Limb (tissue), 2 donors: ENCODE measurements around the gene DISP1.

Experiments used
- DNase-seq, 2 donors: peaks; one replicate each; pipeline ENCODE4 v3.0.0-alpha.2; 2016; ENCODE audit errors: extremely low spot score in 2 of 2

Gene DISP1

DNA sequence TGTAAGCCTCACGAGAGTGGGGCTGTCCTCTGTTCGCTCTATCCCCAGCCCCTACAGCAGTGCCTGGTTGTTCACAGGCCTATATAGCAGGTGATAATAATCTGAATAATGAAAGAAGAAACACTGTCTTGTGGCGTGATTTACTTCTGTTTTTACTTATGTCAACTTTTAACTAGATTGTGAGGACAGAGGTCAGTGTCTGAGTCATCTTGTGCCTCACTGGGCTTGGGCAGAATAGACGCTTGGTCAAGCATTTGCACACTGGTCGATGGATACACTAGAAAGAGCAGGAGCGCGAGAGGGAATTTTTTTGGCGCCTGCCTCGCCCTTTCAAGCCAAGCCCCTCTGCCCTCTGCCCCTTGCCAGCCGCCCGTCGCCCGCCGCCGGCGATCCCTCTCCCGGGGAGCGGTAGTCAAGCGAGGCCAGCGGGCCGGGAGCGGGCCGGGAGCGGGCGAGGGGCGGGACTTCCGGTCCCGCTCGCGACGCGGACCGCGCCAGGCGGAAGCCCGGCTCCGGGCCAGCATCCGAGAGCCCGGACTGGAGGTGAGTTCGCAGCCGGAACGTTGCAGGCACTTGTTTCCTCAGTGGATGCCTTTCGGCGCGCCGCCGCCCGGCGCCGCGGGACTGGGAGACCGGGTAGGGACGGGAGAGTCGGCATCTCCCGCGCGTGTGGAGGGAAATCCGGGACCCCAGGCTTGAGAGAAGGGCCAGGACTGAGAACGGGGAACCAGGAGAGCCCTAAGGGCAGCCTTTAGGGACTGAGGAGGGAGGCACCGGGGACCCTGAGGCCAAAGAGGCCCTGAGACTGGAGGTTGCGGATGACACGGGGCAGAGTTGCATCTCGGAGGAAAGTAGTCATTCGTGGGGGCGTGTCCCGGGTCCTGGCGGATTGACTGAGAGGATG, at the start of gene DISP1:
Gene DISP1 (plus strand): TSS at position 504 of the 904 bp plus-strand sequence. CDS start 127,785 bp downstream, outside the sequence.
- peak; percentile 71 to 86 for DNase-seq

DNA sequence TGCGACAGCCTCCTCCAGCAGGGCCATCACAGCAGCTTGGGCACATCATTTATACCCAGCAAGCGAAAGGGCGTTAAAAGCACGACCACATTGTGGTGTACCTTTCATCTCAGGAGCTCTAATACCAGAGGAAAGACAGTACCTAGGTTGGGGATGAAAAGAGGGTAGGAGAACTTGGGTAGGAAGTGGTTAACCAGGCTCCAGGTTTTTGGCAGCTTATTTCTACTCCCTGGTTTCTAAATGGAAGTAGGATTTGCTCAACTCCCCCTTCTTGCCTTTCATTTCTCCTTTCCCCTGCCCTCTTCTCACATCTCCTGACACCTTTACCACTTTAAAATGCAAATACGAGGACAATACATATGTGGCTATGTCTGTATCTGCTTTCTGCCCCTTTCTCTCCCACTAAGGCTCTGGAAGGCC, 47.7 kb upstream of the DISP1 start:
- no peak for DNase-seq

- DNase-seq, result no peak
Observed at GRCh38 chr1:222768592-222768991, 46.2 kb upstream of the DISP1 start.

GRCh38 chr1:222769181-222769580, 45.7 kb upstream of the DISP1 start:
- no peak for DNase-seq

- DNase-seq, result no peak
Observed at GRCh38 chr1:222769971-222770620, 44.7 kb upstream of the DISP1 start.

GRCh38 chr1:222772996-222773379, 41.9 kb upstream of the DISP1 start:
- peak in 1 of 2 donors; percentile 36 for DNase-seq

DNA sequence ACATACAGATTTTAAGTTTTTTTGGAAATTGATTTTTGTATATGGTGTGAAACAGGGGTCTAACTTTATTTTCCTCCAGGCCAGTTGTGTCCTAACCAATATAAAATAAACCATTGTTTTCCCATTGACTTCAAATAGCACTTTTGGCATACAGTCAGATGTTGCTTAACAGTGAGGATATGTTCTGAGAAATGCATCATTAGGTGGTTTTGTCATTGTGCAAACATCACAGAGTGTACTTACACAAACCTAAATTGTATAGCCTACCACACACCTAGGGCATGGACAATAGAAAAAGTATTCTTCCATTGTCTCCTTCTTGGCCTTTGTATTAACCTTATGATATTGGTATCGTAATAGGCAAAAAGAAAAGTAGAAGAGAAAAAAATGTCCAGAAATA, 37.4 kb upstream of the DISP1 start:
- no peak for DNase-seq

DNA sequence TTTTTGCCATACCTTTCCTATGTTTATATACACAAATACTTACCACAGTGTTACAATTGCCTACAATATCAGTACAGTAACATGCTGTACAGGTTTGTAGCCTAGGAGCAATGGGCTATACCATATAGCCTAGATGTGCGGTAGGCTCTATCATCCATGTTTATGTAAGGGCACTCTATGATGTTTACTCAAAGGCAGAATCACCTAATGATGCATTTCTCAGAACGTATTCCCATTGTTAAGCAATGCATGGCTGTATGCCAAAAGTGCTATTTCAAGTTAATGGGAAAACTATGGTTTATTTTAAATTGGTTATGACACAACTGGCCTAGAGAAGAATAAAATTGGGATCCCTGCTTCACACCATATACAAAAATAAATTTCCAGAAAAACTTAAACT, 36.9 kb upstream of the DISP1 start:
- DNase-seq, result no peak

- DNase-seq, result no peak
Observed at GRCh38 chr1:222781251-222781650, 33.6 kb upstream of the DISP1 start.

GRCh38 chr1:222783051-222783450, 31.8 kb upstream of the DISP1 start:
- DNase-seq, result no peak

- no peak for DNase-seq
Observed at GRCh38 chr1:222784371-222784770, 30.5 kb upstream of the DISP1 start.

- DNase-seq, result no peak
Observed at GRCh38 chr1:222784916-222785315, 29.9 kb upstream of the DISP1 start.

- no peak for DNase-seq
Observed at GRCh38 chr1:222785529-222785928, 29.3 kb upstream of the DISP1 start.

DNA sequence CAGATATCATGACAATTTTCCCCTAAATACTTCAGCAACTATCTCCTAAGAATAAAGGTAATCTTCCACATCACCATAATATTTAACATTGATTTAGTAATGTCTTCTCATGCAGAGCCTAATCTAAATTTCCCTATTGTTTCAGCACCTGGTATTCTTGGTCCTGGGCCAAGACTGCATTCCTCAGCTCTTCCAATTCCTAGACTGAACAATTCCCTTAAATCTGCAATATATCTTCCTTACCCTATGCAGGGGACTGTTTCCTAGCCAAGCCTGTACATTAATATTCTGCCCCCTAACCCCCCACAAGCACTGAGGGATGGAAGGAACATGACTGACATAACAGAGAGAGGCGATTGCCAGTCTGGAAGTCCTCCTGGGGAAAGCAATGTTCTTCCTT, 28.7 kb upstream of the DISP1 start:
- peak in 1 of 2 donors; percentile 62 for DNase-seq

- DNase-seq, result no peak
Observed at GRCh38 chr1:222787729-222788128, 27.1 kb upstream of the DISP1 start.

DNA sequence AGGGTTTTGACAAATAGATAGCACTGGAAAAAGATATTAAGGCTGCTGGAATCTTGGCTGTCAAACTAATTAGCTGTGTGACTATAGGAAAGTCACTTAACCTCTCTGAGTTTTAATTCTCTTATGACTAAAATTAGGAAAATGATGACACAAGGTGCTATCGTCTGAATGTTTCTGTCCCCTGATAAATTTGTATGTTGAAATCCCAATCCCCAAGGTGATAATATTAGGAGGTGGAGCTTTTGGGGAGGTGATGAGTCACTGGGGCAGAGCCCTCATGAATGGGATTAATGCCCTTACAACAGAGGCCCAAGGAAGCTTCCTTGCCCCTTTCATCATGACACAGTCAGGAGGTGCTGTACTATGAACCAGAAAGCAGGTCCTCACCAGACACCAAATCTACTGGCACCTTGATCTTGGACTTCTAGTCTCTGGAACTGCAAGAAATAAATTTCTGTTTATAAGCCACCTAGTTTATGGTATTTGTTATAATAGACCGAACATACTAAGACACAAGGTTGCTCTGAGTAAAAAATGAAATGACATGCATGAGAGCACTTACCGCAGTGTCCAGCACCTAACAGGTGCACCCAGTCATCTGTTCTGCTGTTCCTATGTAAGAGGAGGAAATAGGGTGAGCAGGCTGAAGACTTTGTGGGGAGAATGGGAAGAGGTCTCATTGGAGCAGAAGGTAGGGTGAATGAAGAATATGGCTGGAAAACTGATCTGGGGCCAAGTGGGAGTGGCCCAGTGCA, 26.3 kb upstream of the DISP1 start:
- DNase-seq, result no peak

DNA sequence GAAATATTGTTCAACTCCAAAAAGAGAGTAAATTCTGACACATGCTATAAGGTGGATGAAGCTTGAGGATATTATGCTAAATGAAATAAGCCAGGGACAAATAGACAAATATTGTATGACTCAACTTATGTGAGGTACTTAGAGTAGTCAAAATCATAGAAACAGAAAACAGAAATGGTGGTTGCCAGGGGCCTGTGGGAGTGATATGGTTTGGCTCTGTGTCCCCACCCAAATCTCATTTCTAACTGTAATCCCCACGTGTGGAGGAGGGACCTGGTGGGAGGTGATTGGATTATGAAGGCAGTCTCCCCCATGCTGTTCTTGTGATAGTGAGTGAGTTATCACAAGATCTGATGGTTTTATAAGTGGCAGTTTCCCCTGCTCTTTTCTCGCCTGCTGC, 24.7 kb upstream of the DISP1 start:
- no peak for DNase-seq

DNA sequence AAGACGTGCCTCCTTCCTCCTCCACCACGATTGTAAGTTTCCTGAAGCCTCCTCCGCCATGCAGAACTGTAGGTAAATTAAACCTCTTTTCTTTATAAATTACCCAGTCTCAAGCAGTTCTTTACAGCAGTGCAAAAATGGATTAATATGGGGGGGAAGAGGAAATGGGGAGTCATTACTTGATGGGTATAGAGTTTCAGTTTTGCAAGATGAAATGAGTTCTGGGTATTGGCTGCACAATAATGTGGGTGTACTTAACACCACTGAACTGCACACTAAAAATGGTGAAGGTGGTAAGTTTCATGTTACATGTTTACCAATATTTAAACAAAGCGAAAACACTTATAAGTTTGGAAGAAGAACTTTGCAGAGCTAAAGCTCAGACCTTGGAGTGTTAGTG, 24.3 kb upstream of the DISP1 start:
- no peak for DNase-seq

- DNase-seq, result no peak
Observed at GRCh38 chr1:222791006-222791710, 23.7 kb upstream of the DISP1 start.

GRCh38 chr1:222792744-222793143, 22.1 kb upstream of the DISP1 start:
- no peak for DNase-seq

GRCh38 chr1:222794656-222795474, 20.0 kb upstream of the DISP1 start:
- DNase-seq, result no peak
